Measurements from ENCODE around the gene SSC4D. TPM values are rescaled to one million over a fixed set of nuclear protein-coding genes. Genes with fewer than 3 reads are reported as not detected.

The SSC4D gene
- total and polyA plus RNA-seq, 9 of the 15 experiments (the other 6 are each of a cell fraction or from before 2014, with no cell fraction given) = 0.06 to 1.1 (median 0.85) TPM; not detected in 1

GRCh38 chr7:76394957-76395356 is 14.5 kb downstream of the SSC4D start (continued):
- TF ChIP-seq CREB5 (CRISPR knock-in tag; IDR thresholded peaks at IDR 0.05) (no peak), MCM7 (IDR thresholded peaks at IDR 0.05) (no peak), CREBBP (IDR thresholded peaks at IDR 0.05; ENCODE audit: low read depth, low read length) (no peak), U2AF2 (optimal IDR thresholded peaks at IDR 0.05; ENCODE audit: low read depth, low read length) (no peak), SMAD3 (CRISPR knock-in tag; conservative IDR thresholded peaks at IDR 0.05) (no peak), ZNF551 (CRISPR knock-in tag; IDR thresholded peaks at IDR 0.05) (no peak), SIRT6 (IDR thresholded peaks at IDR 0.05; ENCODE audit: low read depth, low read length) (no peak), SMAD4 (CRISPR knock-in tag; conservative IDR thresholded peaks at IDR 0.05) (peak; percentile 39; the same call in 1 of the 2 replicates), AFF4 (CRISPR knock-in tag; IDR thresholded peaks at IDR 0.05) (no peak), ZNF239 (CRISPR knock-in tag; IDR thresholded peaks at IDR 0.05) (no peak), NFIX (CRISPR knock-in tag; IDR thresholded peaks at IDR 0.05; ENCODE audit: low read depth) (no peak), DPF2 (IDR thresholded peaks at IDR 0.05) (no peak), ZBTB49 (CRISPR knock-in tag; IDR thresholded peaks at IDR 0.05; ENCODE audit: borderline replicate concordance) (no peak), TCF15 (CRISPR knock-in tag; IDR thresholded peaks at IDR 0.05) (no peak), ESRRA (IDR thresholded peaks at IDR 0.05; ENCODE audit: borderline replicate concordance, low read depth) (no peak), THAP12 (CRISPR knock-in tag; IDR thresholded peaks at IDR 0.05) (no peak), YBX1 (IDR thresholded peaks at IDR 0.05) (no peak), ATF3 (IDR thresholded peaks at IDR 0.05) (peak; percentile 79), ATF3 (CRISPR knock-in tag; conservative IDR thresholded peaks at IDR 0.05) (no peak)

Data from K562 (cell line).